HL-60 (cell line): ENCODE measurements around the gene FERMT3.

ENCODE experiments used
- DNase-seq, 2 experiments: peaks; one replicate each; pipeline ENCODE4 v3.0.0-alpha.2; 2010 to 2020; ENCODE audit warnings: low read depth in 1 of 2, low spot score in 1 of 2
- H3K27ac ChIP-seq: fragments of 250-450 bp; sonication (Bioruptor Pico); replicated peaks from 2 replicates; pipeline ENCODE4 v1.5.1; 2020; ENCODE audit warnings: mild to moderate bottlenecking, moderate library complexity
- H3K27me3 ChIP-seq: fragments of 250-450 bp; sonication (Bioruptor Pico); 2 replicates; pipeline ENCODE4 v1.5.1; 2021; ENCODE audit warnings: mild to moderate bottlenecking, moderate library complexity; ENCODE audit not compliant: insufficient read depth, poor library complexity, severe bottlenecking
- H3K4me3 ChIP-seq: replicated peaks from 2 replicates; pipeline ENCODE4 v1.5.1; 2011; ENCODE audit warnings: mild to moderate bottlenecking, control low read depth, low read length; ENCODE audit not compliant: insufficient read depth
- GABPA ChIP-seq: IDR thresholded peaks from 2 replicates; pipeline ENCODE4 v1.6.1; 2012; ENCODE audit warnings: low read depth
- POLR2AphosphoS5 ChIP-seq: IDR thresholded peaks from 2 replicates; pipeline ENCODE4 v1.6.1; 2012; ENCODE audit warnings: low read depth
- REST ChIP-seq: IDR thresholded peaks from 2 replicates; pipeline ENCODE4 v1.6.1; 2012; ENCODE audit warnings: low read depth; ENCODE audit not compliant: insufficient replicate concordance
- SPI1 ChIP-seq: IDR thresholded peaks from 2 replicates; pipeline ENCODE4 v1.6.1; 2012; ENCODE audit warnings: low read depth, mild to moderate bottlenecking, borderline replicate concordance
- TF ChIP-seq, protein P1 (sequence below): IDR thresholded peaks from one replicate; pipeline ENCODE4 v1.5.1; 2011; ENCODE audit warnings: low read length, control low read depth, inconsistent platforms; ENCODE audit not compliant: insufficient read depth

FERMT3 gene

DNA sequence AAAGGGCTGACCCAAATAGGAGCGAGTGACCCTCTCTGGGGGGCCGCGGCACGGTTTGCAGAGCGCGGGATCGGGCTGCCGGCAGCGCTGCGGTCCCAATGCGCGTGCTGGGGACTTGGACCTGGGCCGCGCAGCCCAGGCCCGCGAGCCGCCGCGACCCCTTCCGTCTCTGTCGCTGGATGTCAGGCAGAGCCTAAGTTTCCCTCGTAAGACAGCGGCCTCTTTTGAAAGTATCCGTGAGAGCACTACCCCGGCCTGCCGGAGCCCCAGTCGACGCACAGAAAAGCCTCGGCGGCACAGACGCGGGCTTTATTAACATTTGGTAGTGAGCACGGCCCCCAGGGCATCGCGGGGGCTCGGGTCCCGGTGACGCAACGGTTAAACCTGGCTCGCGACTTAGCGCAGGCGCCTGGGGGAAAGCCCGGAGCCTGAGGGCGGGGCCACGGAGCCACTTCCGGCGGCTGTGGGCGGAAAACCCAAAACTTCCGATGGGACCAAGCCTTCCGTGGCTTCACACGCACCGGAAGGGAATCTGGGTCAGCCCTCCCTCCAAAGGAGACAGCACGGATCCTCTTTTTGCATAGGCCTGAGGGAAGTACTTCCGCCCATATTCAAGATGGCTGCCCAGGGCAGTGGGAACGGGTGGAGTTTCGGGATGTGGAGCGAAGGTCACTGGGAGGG, 63.2 kb downstream of the FERMT3 start:
- H3K27me3 ChIP-seq: no peaks in the 10 kb centered on the region
- TF ChIP-seq SPI1: peak; percentile 73; the same call in 1 of the 2 replicates
- peak; percentile 99 for TF ChIP-seq GABPA
- 0 out of 2 replicates have a peak, but pooled peaks have one; percentile 41 for TF ChIP-seq POLR2AphosphoS5
- peak; percentile 27 for TF ChIP-seq REST
- TF ChIP-seq, protein P1, sequence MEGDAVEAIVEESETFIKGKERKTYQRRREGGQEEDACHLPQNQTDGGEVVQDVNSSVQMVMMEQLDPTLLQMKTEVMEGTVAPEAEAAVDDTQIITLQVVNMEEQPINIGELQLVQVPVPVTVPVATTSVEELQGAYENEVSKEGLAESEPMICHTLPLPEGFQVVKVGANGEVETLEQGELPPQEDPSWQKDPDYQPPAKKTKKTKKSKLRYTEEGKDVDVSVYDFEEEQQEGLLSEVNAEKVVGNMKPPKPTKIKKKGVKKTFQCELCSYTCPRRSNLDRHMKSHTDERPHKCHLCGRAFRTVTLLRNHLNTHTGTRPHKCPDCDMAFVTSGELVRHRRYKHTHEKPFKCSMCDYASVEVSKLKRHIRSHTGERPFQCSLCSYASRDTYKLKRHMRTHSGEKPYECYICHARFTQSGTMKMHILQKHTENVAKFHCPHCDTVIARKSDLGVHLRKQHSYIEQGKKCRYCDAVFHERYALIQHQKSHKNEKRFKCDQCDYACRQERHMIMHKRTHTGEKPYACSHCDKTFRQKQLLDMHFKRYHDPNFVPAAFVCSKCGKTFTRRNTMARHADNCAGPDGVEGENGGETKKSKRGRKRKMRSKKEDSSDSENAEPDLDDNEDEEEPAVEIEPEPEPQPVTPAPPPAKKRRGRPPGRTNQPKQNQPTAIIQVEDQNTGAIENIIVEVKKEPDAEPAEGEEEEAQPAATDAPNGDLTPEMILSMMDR: no peak
- H3K27ac ChIP-seq: peak overlapping the region; percentile 91
- H3K4me3 ChIP-seq: peak overlapping the region; percentile 88
- peak; percentile 99 to 100 for DNase-seq
